Hepatocyte (in vitro differentiated cells): ENCODE results near the gene ESPL1. TPM values are rescaled to one million over a fixed set of nuclear protein-coding genes. Genes with fewer than 3 reads are reported as not detected.

ENCODE experiments used
- DNase-seq: peaks from one replicate; pipeline ENCODE4 v3.0.0-alpha.2; 2016; ENCODE audit warnings: low spot score
- H2AFZ ChIP-seq: fragments of 200-600 bp; sonication (generic); 2 replicates; pipeline ENCODE4 v1.6.0; 2016; ENCODE audit warnings: antibody characterized with exemption, mild to moderate bottlenecking
- H3K27ac ChIP-seq: fragments of 200-600 bp; sonication (generic); 2 replicates; pipeline ENCODE4 v1.5.1; 2016; ENCODE audit warnings: mild to moderate bottlenecking
- H3K27me3 ChIP-seq: fragments of 200-600 bp; sonication (generic); 2 replicates; pipeline ENCODE4 v1.6.1; 2016
- H3K36me3 ChIP-seq: fragments of 200-600 bp; sonication (generic); replicated peaks from 2 replicates; pipeline ENCODE4 v1.5.1; 2016; ENCODE audit warnings: low read depth; ENCODE audit not compliant: insufficient read depth
- H3K4me1 ChIP-seq: fragments of 200-600 bp; sonication (generic); 2 replicates; pipeline ENCODE4 v1.5.1; 2016; ENCODE audit warnings: mild to moderate bottlenecking, moderate library complexity; ENCODE audit not compliant: insufficient read depth
- H3K4me2 ChIP-seq: fragments of 200-600 bp; sonication (generic); 2 replicates; pipeline ENCODE4 v1.6.0; 2016
- H3K4me3 ChIP-seq: fragments of 200-600 bp; sonication (generic); 2 replicates; pipeline ENCODE4 v1.5.1; 2016; ENCODE audit warnings: mild to moderate bottlenecking
- H3K79me2 ChIP-seq: fragments of 200-600 bp; sonication (generic); 2 replicates; pipeline ENCODE4 v1.6.0; 2017; ENCODE audit warnings: mild to moderate bottlenecking
- H3K9me2 ChIP-seq: fragments of 200-600 bp; sonication (generic); replicated peaks from 2 replicates; pipeline ENCODE4 v1.6.0; 2017; ENCODE audit warnings: mild to moderate bottlenecking; ENCODE audit not compliant: insufficient read depth
- H3K9me3 ChIP-seq: fragments of 200-600 bp; sonication (generic); 2 replicates; pipeline ENCODE4 v1.5.1; 2016; ENCODE audit warnings: low read depth, mild to moderate bottlenecking
- H4K20me1 ChIP-seq: fragments of 200-600 bp; sonication (generic); 2 replicates; pipeline ENCODE4 v1.6.0; 2016; ENCODE audit warnings: mild to moderate bottlenecking; ENCODE audit not compliant: insufficient read depth, poor library complexity, severe bottlenecking
- EZH2 ChIP-seq: fragments of 200-600 bp; sonication (generic); IDR thresholded peaks from 2 replicates; pipeline ENCODE4 v1.6.1; 2016; ENCODE audit warnings: antibody characterized with exemption, mild to moderate bottlenecking, borderline replicate concordance
- EZH2phosphoT487 ChIP-seq: fragments of 200-600 bp; sonication (generic); IDR thresholded peaks from one replicate; pipeline ENCODE4 v1.6.1; 2018; ENCODE audit warnings: antibody characterized with exemption, mild to moderate bottlenecking, low read depth, moderate library complexity; ENCODE audit not compliant: unreplicated experiment, severe bottlenecking
- WGBS: methylation state at CpG from one replicate; pipeline ENCODE4 v1.1.6; 2016; ENCODE audit warnings: low lambda C conversion rate; ENCODE audit errors: missing lambda C conversion rate; 5-methylcytosine and 5-hydroxymethylcytosine counted together
- polyA plus RNA-seq: library from polyadenylated mRNA; unstranded; fragments of >200 nt; fragmentation: Nextera tagmentation; extraction: Ambion mirVana; gene quantifications from 2 replicates; pipeline ENCODE4 v1.2.1, GENCODE V29; 2016
- total RNA-seq: library from RNA; depleted of rRNA; stranded (reverse); fragments of >200 nt; gene quantifications from 2 replicates; pipeline ENCODE4 v1.2.3, GENCODE V29; 2014
- TF ChIP-seq, protein P1 (sequence below): fragments of 200-600 bp; sonication (generic); IDR thresholded peaks from 2 replicates; pipeline ENCODE4 v1.5.1; 2016; ENCODE audit warnings: antibody characterized with exemption, mild to moderate bottlenecking; ENCODE audit not compliant: poor library complexity

The ESPL1 gene
- total and polyA plus RNA-seq, 2 experiments from 2014 or later: 5.8 to 7.6 TPM

DNA sequence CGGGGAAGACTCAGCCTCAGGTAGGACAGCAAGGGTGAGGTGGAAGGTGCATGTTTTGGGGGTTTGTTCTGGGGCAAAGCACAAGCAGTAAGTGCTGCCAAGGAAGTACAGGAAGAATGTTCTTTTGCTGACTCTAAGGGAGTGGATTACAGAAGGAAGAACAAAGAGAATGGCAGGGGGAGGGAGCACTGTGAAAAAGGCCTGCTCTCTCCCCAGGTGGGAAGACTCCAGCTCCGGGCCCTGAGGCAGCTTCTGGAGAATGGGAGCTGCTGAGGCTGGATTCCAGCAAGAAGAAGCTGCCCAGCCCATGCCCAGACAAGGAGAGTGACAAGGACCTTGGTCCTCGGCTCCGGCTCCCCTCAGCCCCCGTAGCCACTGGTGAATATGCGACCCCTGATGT lies 20.2 kb downstream of the ESPL1 start:
- Histone ChIP-seq H3K36me3 (no peaks in the 10 kb centered on the region), H3K27ac (no peak overlapping the region), H3K4me1 (no peaks in the 10 kb centered on the region), H2AFZ (no peak overlapping the region), H3K27me3 (no peaks in the 10 kb centered on the region), H4K20me1 (no peaks in the 10 kb centered on the region), H3K4me2 (no peak overlapping the region), H3K79me2 (no peaks in the 10 kb centered on the region), H3K9me3 (no peaks in the 10 kb centered on the region), H3K9me2 (no peaks in the 10 kb centered on the region), H3K4me3 (no peak overlapping the region)
- no peak for TF ChIP-seq EZH2
- TF ChIP-seq EZH2phosphoT487: no peak
- TF ChIP-seq, protein P1, sequence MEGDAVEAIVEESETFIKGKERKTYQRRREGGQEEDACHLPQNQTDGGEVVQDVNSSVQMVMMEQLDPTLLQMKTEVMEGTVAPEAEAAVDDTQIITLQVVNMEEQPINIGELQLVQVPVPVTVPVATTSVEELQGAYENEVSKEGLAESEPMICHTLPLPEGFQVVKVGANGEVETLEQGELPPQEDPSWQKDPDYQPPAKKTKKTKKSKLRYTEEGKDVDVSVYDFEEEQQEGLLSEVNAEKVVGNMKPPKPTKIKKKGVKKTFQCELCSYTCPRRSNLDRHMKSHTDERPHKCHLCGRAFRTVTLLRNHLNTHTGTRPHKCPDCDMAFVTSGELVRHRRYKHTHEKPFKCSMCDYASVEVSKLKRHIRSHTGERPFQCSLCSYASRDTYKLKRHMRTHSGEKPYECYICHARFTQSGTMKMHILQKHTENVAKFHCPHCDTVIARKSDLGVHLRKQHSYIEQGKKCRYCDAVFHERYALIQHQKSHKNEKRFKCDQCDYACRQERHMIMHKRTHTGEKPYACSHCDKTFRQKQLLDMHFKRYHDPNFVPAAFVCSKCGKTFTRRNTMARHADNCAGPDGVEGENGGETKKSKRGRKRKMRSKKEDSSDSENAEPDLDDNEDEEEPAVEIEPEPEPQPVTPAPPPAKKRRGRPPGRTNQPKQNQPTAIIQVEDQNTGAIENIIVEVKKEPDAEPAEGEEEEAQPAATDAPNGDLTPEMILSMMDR: no peak
- DNase-seq: no peak
- 94% methylated on average over 6 of the region's 6 CpGs for WGBS

DNA sequence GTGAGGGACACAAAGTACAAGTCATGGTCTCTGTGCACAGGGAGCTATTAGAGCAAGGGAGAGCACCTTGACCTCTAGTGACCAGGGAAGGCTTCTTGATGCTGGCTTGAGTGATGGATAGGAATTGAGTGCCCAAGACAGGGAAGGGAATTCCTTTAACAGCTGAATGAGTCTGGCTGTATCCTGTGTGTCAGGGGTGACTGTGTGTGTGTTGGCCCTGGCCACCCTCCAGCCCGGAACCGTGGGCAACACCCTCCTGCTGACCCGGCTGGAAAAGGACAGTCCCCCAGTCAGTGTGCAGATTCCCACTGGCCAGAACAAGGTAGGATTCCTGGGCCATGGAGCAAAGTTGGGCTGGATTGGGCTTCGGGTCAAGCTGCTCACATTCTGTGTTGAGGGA lies 21.8 kb downstream of the ESPL1 start:
- Histone ChIP-seq H3K4me1 (peaks cover 6% of the 10 kb centered on the region), H2AFZ (no peak overlapping the region), H3K36me3 (no peaks in the 10 kb centered on the region), H3K79me2 (no peaks in the 10 kb centered on the region), H3K9me2 (no peaks in the 10 kb centered on the region), H3K27ac (no peak overlapping the region), H3K27me3 (no peaks in the 10 kb centered on the region), H3K4me3 (no peak overlapping the region), H3K9me3 (no peaks in the 10 kb centered on the region), H4K20me1 (no peaks in the 10 kb centered on the region), H3K4me2 (no peak overlapping the region)
- no peak for DNase-seq
- WGBS: 98% methylated on average over 4 of the region's 4 CpGs
- TF ChIP-seq, protein P1: no peak
- TF ChIP-seq EZH2 (no peak), EZH2phosphoT487 (no peak)

DNA sequence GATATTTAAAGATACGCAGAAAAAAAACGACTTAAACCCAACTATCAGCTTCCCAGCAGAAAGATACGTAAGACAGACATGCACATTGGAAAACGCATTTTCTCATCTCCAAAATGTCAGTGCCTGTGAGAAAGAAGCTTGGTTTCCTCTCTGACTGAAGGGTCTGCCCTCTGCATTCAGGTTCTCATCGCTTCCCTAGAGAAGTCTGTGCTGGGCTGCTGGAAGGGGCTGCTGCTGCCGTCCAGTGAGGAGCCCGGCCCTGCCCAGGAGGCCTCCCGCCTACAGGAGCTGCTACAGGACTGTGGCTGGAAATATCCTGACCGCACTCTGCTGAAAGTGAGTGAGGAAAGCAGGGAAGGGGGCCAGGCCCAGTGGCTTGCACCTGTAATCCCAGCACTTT lies 22.6 kb downstream of the ESPL1 start:
- Histone ChIP-seq H3K9me2 (no peaks in the 10 kb centered on the region), H3K27me3 (no peaks in the 10 kb centered on the region), H3K36me3 (no peaks in the 10 kb centered on the region), H3K79me2 (peaks cover 1% of the 10 kb centered on the region), H3K4me2 (no peak overlapping the region), H3K4me1 (peaks cover 7% of the 10 kb centered on the region), H3K4me3 (no peak overlapping the region), H2AFZ (no peak overlapping the region), H3K9me3 (no peaks in the 10 kb centered on the region), H3K27ac (no peak overlapping the region), H4K20me1 (no peaks in the 10 kb centered on the region)
- TF ChIP-seq EZH2: no peak
- no peak for TF ChIP-seq EZH2phosphoT487
- TF ChIP-seq, protein P1: no peak
- no peak for DNase-seq
- WGBS: 93% methylated on average over 9 of the region's 9 CpGs

DNA sequence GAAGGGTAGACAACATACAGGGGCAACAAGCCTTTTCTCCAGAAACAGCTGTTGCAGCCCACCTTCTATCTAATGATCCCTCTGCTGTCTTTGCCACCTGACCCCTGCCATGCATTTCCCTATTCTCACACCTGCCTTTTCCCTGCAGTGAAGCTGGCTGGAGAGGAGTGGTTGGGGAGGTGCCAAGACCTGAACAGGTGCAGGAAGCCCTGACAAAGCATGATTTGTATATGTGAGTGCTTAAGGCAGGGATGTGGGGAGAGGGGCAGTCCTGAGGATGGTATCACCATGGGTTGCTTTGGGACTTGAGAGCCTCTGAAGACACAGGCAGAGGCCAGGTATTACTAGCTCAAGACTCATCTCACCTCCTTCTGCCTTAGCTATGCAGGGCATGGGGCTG lies 24.3 kb downstream of the ESPL1 start:
- Histone ChIP-seq H3K27me3 (no peaks in the 10 kb centered on the region), H3K4me1 (peaks cover 15% of the 10 kb centered on the region), H4K20me1 (no peaks in the 10 kb centered on the region), H3K9me3 (no peaks in the 10 kb centered on the region), H3K27ac (no peak overlapping the region), H3K4me2 (no peak overlapping the region), H3K79me2 (peaks cover 18% of the 10 kb centered on the region), H2AFZ (no peak overlapping the region), H3K9me2 (no peaks in the 10 kb centered on the region), H3K4me3 (no peak overlapping the region), H3K36me3 (no peaks in the 10 kb centered on the region)
- no peak for TF ChIP-seq EZH2phosphoT487
- TF ChIP-seq EZH2: no peak
- TF ChIP-seq, protein P1: no peak
- no peak for DNase-seq
